Brain microvascular endothelial cell (primary cell): Measurements from ENCODE around the gene SUPT3H.
"Not testable (repeated sequence)": the region's sequence is repeated elsewhere in the genome, so short reads cannot be mapped to it uniquely, and the experiment has no call there.

Experiments used
- DNase-seq: peaks from one replicate; pipeline ENCODE4 v3.0.0-alpha.2; 2020
- H3K27ac ChIP-seq: fragments of 250-450 bp; sonication (Bioruptor Pico); 2 replicates; pipeline ENCODE4 v1.5.1; 2020; ENCODE audit warnings: mild to moderate bottlenecking, moderate library complexity
- H3K27me3 ChIP-seq: fragments of 250-450 bp; sonication (Bioruptor Pico); replicated peaks from 2 replicates; pipeline ENCODE4 v1.5.1; 2020; ENCODE audit warnings: mild to moderate bottlenecking
- H3K36me3 ChIP-seq: fragments of 250-450 bp; sonication (Bioruptor Pico); replicated peaks from 2 replicates; pipeline ENCODE4 v1.5.1; 2020; ENCODE audit warnings: mild to moderate bottlenecking
- H3K4me3 ChIP-seq: 2 replicates; pipeline ENCODE4 v1.5.1; 2011; ENCODE audit warnings: low read depth, mild to moderate bottlenecking, control low read depth, low read length, moderate library complexity
- in situ Hi-C: cut with HindIII; loops from 2 replicates; pipeline ENCODE4 v1.10.0; 2017; ENCODE audit warnings: low sequenced_read_pairs, low pct_ligation_motif_present
- TF ChIP-seq, protein P1 (sequence below): IDR thresholded peaks from 2 replicates; pipeline ENCODE4 v1.5.1; 2011; ENCODE audit warnings: low read depth, mild to moderate bottlenecking, moderate library complexity, low read length, control low read depth, inconsistent platforms; ENCODE audit errors: missing control alignments

The SUPT3H gene

DNA sequence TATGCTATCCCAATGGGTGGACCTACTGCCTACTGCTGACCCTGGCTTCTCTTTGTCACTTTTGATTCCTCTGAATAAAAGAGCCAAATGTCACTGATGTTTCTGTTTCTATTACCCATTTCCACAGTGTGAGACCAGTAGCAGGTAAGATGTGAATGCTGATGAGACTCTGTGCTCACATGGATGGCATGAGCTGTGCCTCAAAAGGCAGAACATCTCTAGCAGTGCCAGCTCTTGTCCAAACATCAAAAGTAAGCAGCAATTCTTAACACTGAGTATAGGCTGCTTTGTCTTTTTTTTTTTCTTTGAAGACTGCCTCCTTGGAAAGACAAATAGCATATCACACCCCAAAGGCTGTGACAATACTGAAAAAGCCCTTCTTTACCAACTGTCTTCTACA is 508.8 kb downstream of the SUPT3H start:
- no peaks in the 10 kb centered on the region for H3K27me3 ChIP-seq
- DNase-seq: no peak
- in situ Hi-C loops: no loop called here

GRCh38 chr6:44868335-44868668 is 509.4 kb downstream of the SUPT3H start:
- Histone ChIP-seq H3K4me3 (no peak overlapping the region), H3K36me3 (no peaks in the 10 kb centered on the region), H3K27me3 (no peaks in the 10 kb centered on the region), H3K27ac (no peak overlapping the region)
- DNase-seq: no peak
- TF ChIP-seq, protein P1, sequence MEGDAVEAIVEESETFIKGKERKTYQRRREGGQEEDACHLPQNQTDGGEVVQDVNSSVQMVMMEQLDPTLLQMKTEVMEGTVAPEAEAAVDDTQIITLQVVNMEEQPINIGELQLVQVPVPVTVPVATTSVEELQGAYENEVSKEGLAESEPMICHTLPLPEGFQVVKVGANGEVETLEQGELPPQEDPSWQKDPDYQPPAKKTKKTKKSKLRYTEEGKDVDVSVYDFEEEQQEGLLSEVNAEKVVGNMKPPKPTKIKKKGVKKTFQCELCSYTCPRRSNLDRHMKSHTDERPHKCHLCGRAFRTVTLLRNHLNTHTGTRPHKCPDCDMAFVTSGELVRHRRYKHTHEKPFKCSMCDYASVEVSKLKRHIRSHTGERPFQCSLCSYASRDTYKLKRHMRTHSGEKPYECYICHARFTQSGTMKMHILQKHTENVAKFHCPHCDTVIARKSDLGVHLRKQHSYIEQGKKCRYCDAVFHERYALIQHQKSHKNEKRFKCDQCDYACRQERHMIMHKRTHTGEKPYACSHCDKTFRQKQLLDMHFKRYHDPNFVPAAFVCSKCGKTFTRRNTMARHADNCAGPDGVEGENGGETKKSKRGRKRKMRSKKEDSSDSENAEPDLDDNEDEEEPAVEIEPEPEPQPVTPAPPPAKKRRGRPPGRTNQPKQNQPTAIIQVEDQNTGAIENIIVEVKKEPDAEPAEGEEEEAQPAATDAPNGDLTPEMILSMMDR: no peak
- in situ Hi-C loops: no loop called here

More for the DNA sequence above, 508.8 kb downstream of the SUPT3H start:
- TF ChIP-seq, protein P1: no peak
- Histone ChIP-seq H3K4me3 (no peak overlapping the region), H3K36me3 (no peaks in the 10 kb centered on the region), H3K27ac (no peak overlapping the region)

- Histone ChIP-seq H3K4me3 (no peak overlapping the region), H3K36me3 (no peaks in the 10 kb centered on the region), H3K27ac (no peak overlapping the region), H3K27me3 (no peaks in the 10 kb centered on the region)
- in situ Hi-C loops: no loop called here
- TF ChIP-seq, protein P1: no peak
- no peak for DNase-seq
These were observed 510.0 kb downstream of the SUPT3H start for GRCh38 chr6:44867571-44868334.

GRCh38 chr6:44865184-44865583 is 512.5 kb downstream of the SUPT3H start:
- H3K27me3 ChIP-seq, in situ Hi-C loops, H3K27ac ChIP-seq, DNase-seq, H3K4me3 ChIP-seq, H3K36me3 ChIP-seq: not testable (repeated sequence)

- in situ Hi-C loops: no loop called here
- Histone ChIP-seq H3K27ac (no peak overlapping the region), H3K4me3 (no peak overlapping the region), H3K27me3 (no peaks in the 10 kb centered on the region), H3K36me3 (no peaks in the 10 kb centered on the region)
- DNase-seq: no peak
- TF ChIP-seq, protein P1: no peak
These were observed 517.8 kb downstream of the SUPT3H start for GRCh38 chr6:44859901-44860410.

DNA sequence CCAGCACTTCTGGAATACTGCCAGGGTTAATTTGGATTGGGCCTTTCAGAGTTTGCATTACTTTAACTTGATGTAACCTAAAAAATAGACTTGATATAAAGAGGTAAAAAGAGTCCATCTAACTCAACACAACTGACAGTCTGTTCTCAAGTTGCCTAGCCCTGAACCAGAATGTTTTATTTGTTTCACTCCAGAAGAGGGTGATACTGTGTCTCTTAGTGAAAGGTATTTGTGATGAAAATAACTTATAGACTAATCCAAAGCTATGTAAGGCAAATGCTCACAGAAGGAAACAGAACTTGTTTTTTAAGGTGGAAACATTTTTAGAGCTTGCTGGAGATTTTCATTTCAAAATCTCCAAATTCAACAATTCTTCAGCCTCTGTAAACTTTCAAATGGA is 518.7 kb downstream of the SUPT3H start:
- Histone ChIP-seq H3K27ac (no peak overlapping the region), H3K4me3 (no peak overlapping the region), H3K27me3 (no peaks in the 10 kb centered on the region), H3K36me3 (no peaks in the 10 kb centered on the region)
- TF ChIP-seq, protein P1: no peak
- DNase-seq: no peak
- in situ Hi-C loops: no loop called here
